Measurements from ENCODE around the gene SFXN2.
"Not testable (repeated sequence)": the region's sequence is repeated elsewhere in the genome, so short reads cannot be mapped to it uniquely, and the experiment has no call there.

The SFXN2 gene

GRCh38 chr10:102682981-102683380 is 31.5 kb upstream of the SFXN2 start:
- peaks cover 20% of the 10 kb centered on the region for H3K36me3 ChIP-seq (ENCODE audit: control insufficient read depth, insufficient read depth, low read length)
- H3K4me3 ChIP-seq (ENCODE audit: low read depth, low read length): no peak overlapping the region
- H3K9ac ChIP-seq (ENCODE audit: low read length): no peak overlapping the region
- H3K4me1 ChIP-seq (ENCODE audit: control insufficient read depth, insufficient read depth, low read length): peaks cover 13% of the 10 kb centered on the region
- H3K27me3 ChIP-seq (ENCODE audit: control insufficient read depth, insufficient read depth, low read length): no peaks in the 10 kb centered on the region
- no peaks in the 10 kb centered on the region for H3K9me3 ChIP-seq (ENCODE audit: control insufficient read depth, insufficient read depth, low read depth, low read length)
- no peak overlapping the region for H3K27ac ChIP-seq (ENCODE audit: low read depth, low read length)

DNA sequence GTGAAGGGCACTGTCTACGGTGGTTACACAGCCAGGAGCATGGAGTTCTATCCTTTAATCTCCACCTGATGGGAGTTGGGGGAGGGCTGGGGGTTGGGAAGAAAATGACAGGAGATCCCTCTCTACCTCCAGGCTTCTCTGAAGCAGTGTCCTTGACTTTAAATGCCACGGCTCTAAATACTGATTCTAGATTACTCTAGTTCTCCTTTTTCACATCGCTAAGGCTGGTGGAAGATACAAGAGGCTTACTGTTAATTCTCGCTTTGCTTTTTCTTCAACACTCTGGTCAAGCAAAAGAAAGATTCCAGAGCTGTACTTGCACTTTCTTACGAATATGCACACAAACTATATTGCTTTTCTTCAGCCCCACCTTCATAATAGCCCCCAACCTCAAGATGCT is 30.7 kb upstream of the SFXN2 start:
- no peaks in the 10 kb centered on the region for H3K9me3 ChIP-seq (ENCODE audit: control insufficient read depth, insufficient read depth, low read depth, low read length)
- H3K4me1 ChIP-seq (ENCODE audit: control insufficient read depth, insufficient read depth, low read length): peaks cover 6% of the 10 kb centered on the region
- H3K27me3 ChIP-seq (ENCODE audit: control insufficient read depth, insufficient read depth, low read length): no peaks in the 10 kb centered on the region
- H3K4me3 ChIP-seq (ENCODE audit: low read depth, low read length): no peak overlapping the region
- no peak overlapping the region for H3K9ac ChIP-seq (ENCODE audit: low read length)
- peaks cover 20% of the 10 kb centered on the region for H3K36me3 ChIP-seq (ENCODE audit: control insufficient read depth, insufficient read depth, low read length)
- no peak overlapping the region for H3K27ac ChIP-seq (ENCODE audit: low read depth, low read length)

GRCh38 chr10:102691285-102692066 is 23.0 kb upstream of the SFXN2 start:
- H3K4me1 ChIP-seq (ENCODE audit: control insufficient read depth, insufficient read depth, low read length): no peaks in the 10 kb centered on the region
- H3K27me3 ChIP-seq (ENCODE audit: control insufficient read depth, insufficient read depth, low read length): no peaks in the 10 kb centered on the region
- H3K36me3 ChIP-seq (ENCODE audit: control insufficient read depth, insufficient read depth, low read length): peaks cover 13% of the 10 kb centered on the region
- no peaks in the 10 kb centered on the region for H3K9me3 ChIP-seq (ENCODE audit: control insufficient read depth, insufficient read depth, low read depth, low read length)
- no peak overlapping the region for H3K4me3 ChIP-seq (ENCODE audit: low read depth, low read length)
- no peak overlapping the region for H3K9ac ChIP-seq (ENCODE audit: low read length)
- no peak overlapping the region for H3K27ac ChIP-seq (ENCODE audit: low read depth, low read length)

DNA sequence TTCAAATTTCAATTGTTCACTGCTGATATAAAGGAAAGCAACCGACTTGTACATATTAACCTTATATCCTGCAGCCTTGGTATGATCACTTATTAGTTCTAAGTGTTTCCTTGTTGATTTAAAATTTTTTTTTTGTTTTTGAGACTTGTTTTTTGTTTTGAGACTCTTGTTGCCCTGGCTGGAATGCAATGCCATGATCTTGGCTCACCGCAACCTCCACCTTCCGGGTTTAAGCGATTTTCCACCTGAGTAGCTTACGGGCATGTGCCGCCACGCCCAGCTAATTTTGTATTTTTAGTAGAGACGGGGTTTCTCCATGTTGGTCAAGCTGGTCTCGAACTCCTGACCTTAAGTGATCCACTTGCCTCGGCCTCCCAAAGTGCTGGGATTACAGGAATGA is 19.0 kb upstream of the SFXN2 start:
- H3K9ac ChIP-seq (ENCODE audit: low read length); H3K9me3 ChIP-seq (ENCODE audit: control insufficient read depth, insufficient read depth, low read depth, low read length); H3K4me1 ChIP-seq (ENCODE audit: control insufficient read depth, insufficient read depth, low read length); H3K27ac ChIP-seq (ENCODE audit: low read depth, low read length); H3K27me3 ChIP-seq (ENCODE audit: control insufficient read depth, insufficient read depth, low read length); H3K4me3 ChIP-seq (ENCODE audit: low read depth, low read length): not testable (repeated sequence)
- H3K36me3 ChIP-seq (ENCODE audit: control insufficient read depth, insufficient read depth, low read length): peaks cover 41% of the 10 kb centered on the region

DNA sequence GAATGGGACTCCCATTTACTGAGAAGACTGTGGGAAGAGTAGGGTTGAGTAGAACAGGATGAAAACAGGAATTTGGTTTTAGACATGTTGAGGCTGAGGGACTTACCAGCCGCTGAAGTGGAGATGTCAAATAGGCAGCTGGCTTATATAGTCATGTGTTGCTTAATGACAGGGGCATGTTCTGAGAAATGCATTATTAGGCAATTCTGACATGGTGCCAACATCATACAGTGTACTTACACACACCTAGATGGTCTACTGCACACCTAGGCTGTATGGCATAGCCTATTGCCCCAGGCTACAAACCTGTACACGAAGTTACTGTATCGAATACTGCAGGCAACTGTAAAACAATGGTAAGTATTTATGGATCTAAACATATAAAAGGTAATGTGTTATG is 17.7 kb upstream of the SFXN2 start:
- peaks cover 40% of the 10 kb centered on the region for H3K36me3 ChIP-seq (ENCODE audit: control insufficient read depth, insufficient read depth, low read length)
- no peak overlapping the region for H3K4me3 ChIP-seq (ENCODE audit: low read depth, low read length)
- H3K27ac ChIP-seq (ENCODE audit: low read depth, low read length): no peak overlapping the region
- no peak overlapping the region for H3K9ac ChIP-seq (ENCODE audit: low read length)
- no peaks in the 10 kb centered on the region for H3K9me3 ChIP-seq (ENCODE audit: control insufficient read depth, insufficient read depth, low read depth, low read length)
- no peaks in the 10 kb centered on the region for H3K27me3 ChIP-seq (ENCODE audit: control insufficient read depth, insufficient read depth, low read length)
- H3K4me1 ChIP-seq (ENCODE audit: control insufficient read depth, insufficient read depth, low read length): no peaks in the 10 kb centered on the region

DNA sequence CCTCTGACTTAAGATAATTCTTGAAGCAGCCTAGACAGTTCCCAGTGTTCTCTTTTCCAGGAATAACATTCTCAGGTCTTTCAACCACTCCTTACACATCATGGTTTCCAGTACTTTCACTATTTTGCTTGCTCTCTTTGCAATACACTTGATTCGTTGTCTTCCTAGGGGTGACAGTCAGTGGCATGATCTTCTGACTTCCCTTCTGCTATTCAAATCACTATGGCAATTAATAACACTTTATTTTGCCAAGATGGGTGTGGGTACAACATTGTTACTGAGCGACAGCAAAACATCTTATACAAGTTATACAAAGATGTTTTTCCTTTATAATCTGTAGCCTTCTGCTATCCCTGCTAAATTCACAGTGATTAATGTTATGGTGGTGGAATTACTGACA is 15.5 kb upstream of the SFXN2 start:
- Histone ChIP-seq H3K9me3 (ENCODE audit: control insufficient read depth, insufficient read depth, low read depth, low read length) (no peaks in the 10 kb centered on the region), H3K4me1 (ENCODE audit: control insufficient read depth, insufficient read depth, low read length) (no peaks in the 10 kb centered on the region), H3K27ac (ENCODE audit: low read depth, low read length) (no peak overlapping the region), H3K9ac (ENCODE audit: low read length) (no peak overlapping the region), H3K4me3 (ENCODE audit: low read depth, low read length) (no peak overlapping the region), H3K36me3 (ENCODE audit: control insufficient read depth, insufficient read depth, low read length) (peaks cover 37% of the 10 kb centered on the region), H3K27me3 (ENCODE audit: control insufficient read depth, insufficient read depth, low read length) (no peaks in the 10 kb centered on the region)

DNA sequence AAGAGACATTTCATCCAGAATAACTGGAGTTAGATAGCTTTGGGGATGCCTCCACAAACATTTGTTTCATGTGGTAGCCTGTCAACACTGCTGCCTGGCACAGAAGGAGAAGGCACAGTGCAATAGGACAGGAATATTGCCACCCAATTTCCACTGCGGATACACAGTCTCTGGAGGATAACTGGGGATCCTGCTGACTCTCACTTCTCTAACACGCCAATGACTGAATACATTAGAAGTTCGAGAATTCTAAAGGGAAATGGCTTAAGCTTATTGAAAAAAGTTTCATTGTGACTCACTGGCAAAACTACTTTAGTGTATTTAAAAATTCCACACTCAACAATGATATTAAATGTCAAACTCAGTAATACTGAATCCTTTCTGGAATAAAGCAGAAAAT is 13.2 kb upstream of the SFXN2 start:
- Histone ChIP-seq H3K27ac (ENCODE audit: low read depth, low read length) (no peak overlapping the region), H3K27me3 (ENCODE audit: control insufficient read depth, insufficient read depth, low read length) (no peaks in the 10 kb centered on the region), H3K9me3 (ENCODE audit: control insufficient read depth, insufficient read depth, low read depth, low read length) (no peaks in the 10 kb centered on the region), H3K4me3 (ENCODE audit: low read depth, low read length) (no peak overlapping the region), H3K4me1 (ENCODE audit: control insufficient read depth, insufficient read depth, low read length) (no peaks in the 10 kb centered on the region), H3K36me3 (ENCODE audit: control insufficient read depth, insufficient read depth, low read length) (peaks cover 33% of the 10 kb centered on the region), H3K9ac (ENCODE audit: low read length) (no peak overlapping the region)

DNA sequence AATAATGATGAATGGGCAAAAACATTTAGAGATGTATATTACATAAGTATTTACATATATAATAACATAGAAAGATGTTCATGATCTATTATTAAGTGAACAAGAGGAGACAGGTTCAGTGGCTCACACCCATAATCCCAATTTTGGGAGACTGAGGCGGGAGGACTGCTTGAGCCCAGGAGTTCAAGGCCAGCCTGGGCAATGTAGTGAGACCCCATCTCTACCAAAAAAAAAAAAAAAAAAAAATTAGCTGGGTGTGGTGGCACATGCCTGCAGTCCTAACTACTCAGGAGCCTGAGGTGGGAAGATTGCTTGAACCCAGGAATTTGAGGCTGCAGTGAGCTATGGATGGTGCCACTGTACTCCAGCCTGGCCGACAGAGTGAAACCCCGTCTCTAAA is 12.6 kb upstream of the SFXN2 start:
- Histone ChIP-seq H3K27me3 (ENCODE audit: control insufficient read depth, insufficient read depth, low read length) (no peaks in the 10 kb centered on the region), H3K9ac (ENCODE audit: low read length) (no peak overlapping the region), H3K27ac (ENCODE audit: low read depth, low read length) (no peak overlapping the region), H3K36me3 (ENCODE audit: control insufficient read depth, insufficient read depth, low read length) (peaks cover 29% of the 10 kb centered on the region), H3K4me1 (ENCODE audit: control insufficient read depth, insufficient read depth, low read length) (no peaks in the 10 kb centered on the region), H3K9me3 (ENCODE audit: control insufficient read depth, insufficient read depth, low read depth, low read length) (no peaks in the 10 kb centered on the region), H3K4me3 (ENCODE audit: low read depth, low read length) (no peak overlapping the region)

DNA sequence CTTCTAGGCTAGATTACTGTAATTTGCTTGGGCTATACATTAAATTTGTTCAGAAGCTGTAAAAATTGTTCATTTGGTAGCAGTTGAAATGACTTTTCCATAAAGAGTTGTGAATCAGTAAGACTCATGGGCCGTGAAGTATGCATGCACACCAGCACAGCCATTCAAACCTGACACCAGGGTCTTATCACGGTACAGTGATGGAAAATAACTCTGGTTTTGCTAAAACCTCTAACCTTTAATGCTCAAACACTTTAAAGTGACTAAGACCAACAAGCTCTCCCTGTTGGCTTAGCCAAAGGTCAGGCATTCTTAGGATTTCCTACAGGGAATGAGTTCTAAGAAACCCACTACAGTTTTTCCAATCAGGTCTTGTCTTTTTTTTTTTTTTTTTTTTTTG is 11.7 kb upstream of the SFXN2 start:
- Histone ChIP-seq H3K9ac (ENCODE audit: low read length) (no peak overlapping the region), H3K36me3 (ENCODE audit: control insufficient read depth, insufficient read depth, low read length) (peaks cover 22% of the 10 kb centered on the region), H3K4me1 (ENCODE audit: control insufficient read depth, insufficient read depth, low read length) (no peaks in the 10 kb centered on the region), H3K27me3 (ENCODE audit: control insufficient read depth, insufficient read depth, low read length) (no peaks in the 10 kb centered on the region), H3K4me3 (ENCODE audit: low read depth, low read length) (no peak overlapping the region), H3K27ac (ENCODE audit: low read depth, low read length) (no peak overlapping the region), H3K9me3 (ENCODE audit: control insufficient read depth, insufficient read depth, low read depth, low read length) (no peaks in the 10 kb centered on the region)

DNA sequence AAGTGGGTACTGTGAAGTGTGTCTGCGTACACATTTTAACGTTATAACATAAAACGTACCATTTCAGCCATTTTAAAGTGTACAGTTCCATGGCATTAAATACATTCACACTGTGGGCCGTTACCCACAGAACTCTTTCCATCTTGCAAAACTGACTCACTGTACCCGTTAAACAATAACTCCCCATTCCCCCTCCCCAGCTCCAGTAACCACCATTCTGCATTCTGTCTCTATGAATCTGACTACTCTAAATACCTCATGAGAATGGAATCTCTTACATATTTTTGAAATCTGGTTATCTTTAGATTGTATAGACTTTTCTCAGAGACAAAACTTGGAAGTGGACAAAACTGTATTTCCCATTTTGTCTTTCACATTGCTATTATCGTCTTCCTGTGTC is 9.5 kb upstream of the SFXN2 start:
- H3K27me3 ChIP-seq (ENCODE audit: control insufficient read depth, insufficient read depth, low read length): no peaks in the 10 kb centered on the region
- H3K4me3 ChIP-seq (ENCODE audit: low read depth, low read length): no peak overlapping the region
- no peaks in the 10 kb centered on the region for H3K4me1 ChIP-seq (ENCODE audit: control insufficient read depth, insufficient read depth, low read length)
- no peak overlapping the region for H3K9ac ChIP-seq (ENCODE audit: low read length)
- no peak overlapping the region for H3K27ac ChIP-seq (ENCODE audit: low read depth, low read length)
- no peaks in the 10 kb centered on the region for H3K9me3 ChIP-seq (ENCODE audit: control insufficient read depth, insufficient read depth, low read depth, low read length)
- H3K36me3 ChIP-seq (ENCODE audit: control insufficient read depth, insufficient read depth, low read length): peaks cover 3% of the 10 kb centered on the region; the same call in 1 of the 2 replicates

DNA sequence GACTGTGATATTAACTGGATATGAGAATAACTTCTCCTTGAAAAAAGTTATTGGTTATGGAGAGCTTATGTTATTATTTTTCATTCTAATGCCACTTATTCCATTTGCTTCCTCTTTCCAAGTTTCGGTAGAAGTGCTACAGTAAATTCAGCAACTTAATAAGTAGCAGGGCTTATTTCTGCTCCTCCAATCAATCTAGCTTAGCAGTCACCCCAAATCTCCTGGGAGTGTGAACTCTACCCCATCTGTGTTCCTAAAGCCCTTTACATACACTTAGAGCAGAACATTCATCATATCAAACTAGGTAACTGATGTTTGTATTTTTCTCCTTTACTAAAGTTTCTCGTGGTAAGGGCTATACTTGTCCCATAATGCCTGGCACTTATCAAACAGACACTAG is 8.9 kb upstream of the SFXN2 start:
- Histone ChIP-seq H3K27me3 (ENCODE audit: control insufficient read depth, insufficient read depth, low read length) (no peaks in the 10 kb centered on the region), H3K4me3 (ENCODE audit: low read depth, low read length) (no peak overlapping the region), H3K4me1 (ENCODE audit: control insufficient read depth, insufficient read depth, low read length) (no peaks in the 10 kb centered on the region; the same call in 1 of the 2 replicates), H3K36me3 (ENCODE audit: control insufficient read depth, insufficient read depth, low read length) (peaks cover 3% of the 10 kb centered on the region; the same call in 1 of the 2 replicates), H3K9me3 (ENCODE audit: control insufficient read depth, insufficient read depth, low read depth, low read length) (no peaks in the 10 kb centered on the region), H3K27ac (ENCODE audit: low read depth, low read length) (no peak overlapping the region), H3K9ac (ENCODE audit: low read length) (no peak overlapping the region)

Data from HUES6 (cell line).